HepG2 (cell line): ENCODE measurements around the gene STK24. TPM values are rescaled to one million over a fixed set of nuclear protein-coding genes. Genes with fewer than 3 reads are reported as not detected.

Source experiments
- ATRX ChIP-seq: sonication (generic); formaldehyde crosslinking; IDR thresholded peaks from 2 replicates; pipeline ENCODE4 v1.4.0; 2020; ENCODE audit warnings: missing genetic modification reagents, borderline replicate concordance
- BHLHE40 ChIP-seq: IDR thresholded peaks from 2 replicates; pipeline ENCODE4 v1.6.1; 2011; ENCODE audit warnings: low read length, improper control_type of control experiment
- CENPX ChIP-seq: sonication (generic); formaldehyde crosslinking; IDR thresholded peaks from 2 replicates; pipeline ENCODE4 v1.9.0; 2021; ENCODE audit warnings: mild to moderate bottlenecking, missing genetic modification reagents, moderate library complexity
- CREB3 ChIP-seq: sonication (generic); formaldehyde crosslinking; IDR thresholded peaks from 2 replicates; pipeline ENCODE4 v1.5.0; 2020; ENCODE audit warnings: missing genetic modification reagents
- GTF2F1 ChIP-seq: fragments of 150-350 bp; IDR thresholded peaks from 2 replicates; pipeline ENCODE4 v1.6.1; 2014; ENCODE audit warnings: low read length
- MAFF ChIP-seq: IDR thresholded peaks from 2 replicates; pipeline ENCODE4 v1.6.1; 2011; ENCODE audit warnings: low read depth, low read length, improper control_type of control experiment
- NFYB ChIP-seq: sonication (generic); formaldehyde crosslinking; IDR thresholded peaks from 2 replicates; pipeline ENCODE4 v1.4.0; 2020; ENCODE audit warnings: missing genetic modification reagents
- NKX3-1 ChIP-seq: sonication (generic); formaldehyde crosslinking; IDR thresholded peaks from 2 replicates; pipeline ENCODE4 v1.5.0; 2020; ENCODE audit warnings: missing genetic modification reagents
- NR1H2 ChIP-seq: sonication (generic); formaldehyde crosslinking; IDR thresholded peaks from 2 replicates; pipeline ENCODE4 v1.8.1; 2022; ENCODE audit warnings: low read depth, missing genetic modification reagents, borderline replicate concordance
- NRL ChIP-seq: sonication (generic); formaldehyde crosslinking; IDR thresholded peaks from 2 replicates; pipeline ENCODE4 v1.5.0; 2020; ENCODE audit warnings: missing genetic modification reagents, mild to moderate bottlenecking, moderate library complexity, borderline replicate concordance
- SMAD1 ChIP-seq: sonication (generic); formaldehyde crosslinking; IDR thresholded peaks from 2 replicates; pipeline ENCODE4 v1.4.0; 2020; ENCODE audit warnings: missing genetic modification reagents, low read depth, mild to moderate bottlenecking, borderline replicate concordance
- SP4 ChIP-seq: sonication (generic); formaldehyde crosslinking; IDR thresholded peaks from 2 replicates; pipeline ENCODE4 v1.8.1; 2023; ENCODE audit warnings: mild to moderate bottlenecking, missing genetic modification reagents
- TBL1XR1 ChIP-seq: fragments of 150-350 bp; IDR thresholded peaks from 2 replicates; pipeline ENCODE4 v1.6.1; 2014; ENCODE audit warnings: borderline replicate concordance, low read length; ENCODE audit not compliant: partially characterized antibody
- WIZ ChIP-seq: sonication (generic); formaldehyde crosslinking; IDR thresholded peaks from 2 replicates; pipeline ENCODE4 v1.5.1; 2020; ENCODE audit warnings: mild to moderate bottlenecking, missing genetic modification reagents
- ZEB1 ChIP-seq: IDR thresholded peaks from 2 replicates; pipeline ENCODE4 v1.6.1; 2012; ENCODE audit warnings: mild to moderate bottlenecking, low read depth, inconsistent platforms; ENCODE audit not compliant: insufficient replicate concordance
- ZFP62 ChIP-seq: sonication (generic); formaldehyde crosslinking; IDR thresholded peaks from 2 replicates; pipeline ENCODE4 v1.4.0; 2020; ENCODE audit warnings: missing genetic modification reagents
- ZFP91 ChIP-seq: sonication (generic); formaldehyde crosslinking; IDR thresholded peaks from 2 replicates; pipeline ENCODE4 v1.9.0; 2022; ENCODE audit warnings: missing genetic modification reagents, mild to moderate bottlenecking, borderline replicate concordance
- ZNF24 ChIP-seq: fragments of 450-650 bp; IDR thresholded peaks from 2 replicates; pipeline ENCODE4 v1.6.1; 2017; ENCODE audit warnings: antibody characterized with exemption, mild to moderate bottlenecking
- ZNF3 ChIP-seq: IDR thresholded peaks from 2 replicates; pipeline ENCODE4 v1.7.0; 2017; ENCODE audit warnings: inconsistent platforms
- ZNF510 ChIP-seq: sonication (generic); formaldehyde crosslinking; IDR thresholded peaks from 2 replicates; pipeline ENCODE4 v1.4.0; 2020; ENCODE audit warnings: low read depth, mild to moderate bottlenecking, missing genetic modification reagents
- ZNF512 ChIP-seq: sonication (generic); formaldehyde crosslinking; IDR thresholded peaks from 2 replicates; pipeline ENCODE4 v1.4.0; 2020; ENCODE audit warnings: mild to moderate bottlenecking, missing genetic modification reagents
- ZNF543 ChIP-seq: sonication (generic); formaldehyde crosslinking; IDR thresholded peaks from 2 replicates; pipeline ENCODE4 v1.4.0; 2020; ENCODE audit warnings: mild to moderate bottlenecking, missing genetic modification reagents
- ZNF576 ChIP-seq: sonication (generic); formaldehyde crosslinking; IDR thresholded peaks from 2 replicates; pipeline ENCODE4 v1.4.0; 2020; ENCODE audit warnings: mild to moderate bottlenecking, missing genetic modification reagents
- polyA plus RNA-seq, 8 experiments: library from polyadenylated mRNA; depleted of rRNA in 3 of 8; stranded (reverse) in 7 of 8; unstranded in 1 of 8; fragments of >200 nt; fragmentation: Illumina TruSeq in 4 of 8; extraction: Trizol in 4 of 8; gene quantifications; 2 replicates each; pipeline versions ENCODE4 v1.2.1 to v1.2.3, GENCODE V29; 2011 to 2016; ENCODE audit warnings: low read depth in 4 of 8, missing spikeins in 1 of 8, mixed read lengths in 1 of 8; ENCODE audit not compliant: insufficient read depth in 1 of 8
- total RNA-seq, 5 experiments: library from RNA; depleted of rRNA; stranded (reverse); fragments of >200 nt; fragmentation: Illumina TruSeq; extraction: Trizol; gene quantifications; 2 replicates each; pipeline ENCODE4 v1.2.3, GENCODE V29; 2016; ENCODE audit warnings: low read depth in 1 of 5

STK24 gene
- total and polyA plus RNA-seq, 2 of the 13 experiments (the other 11 are each of a cell fraction or from before 2014, with no cell fraction given): 51.3 to 73.0 TPM

GRCh38 chr13:98506728-98507230 is 70.1 kb downstream of the STK24 start (continued):
- TF ChIP-seq ZNF512 (CRISPR knock-in tag): no peak
- TF ChIP-seq ZNF510: peak; percentile 90
- no peak for TF ChIP-seq GTF2F1
- no peak for TF ChIP-seq MAFF
- peak; percentile 92 for TF ChIP-seq ZNF543 (CRISPR knock-in tag)
- peak; percentile 21 for TF ChIP-seq NFYB
- TF ChIP-seq CREB3 (CRISPR knock-in tag): peak; percentile 95; the same call in 1 of the 2 replicates
- peak; percentile 82 for TF ChIP-seq ZFP91 (CRISPR knock-in tag)
- peak; percentile 73 for TF ChIP-seq SP4 (CRISPR knock-in tag)
- TF ChIP-seq SMAD1 (CRISPR knock-in tag): peak; percentile 28; the same call in 1 of the 2 replicates
- peak; percentile 88; the same call in 1 of the 2 replicates for TF ChIP-seq NKX3-1 (CRISPR knock-in tag)
- no peak for TF ChIP-seq CENPX (CRISPR knock-in tag)
- TF ChIP-seq NR1H2 (CRISPR knock-in tag): peak; percentile 83; the same call in 1 of the 2 replicates
- no peak for TF ChIP-seq ZNF24
- TF ChIP-seq ZEB1: no peak
- no peak; the same call in 1 of the 2 replicates for TF ChIP-seq ZNF576 (CRISPR knock-in tag)
- peak; percentile 85 for TF ChIP-seq BHLHE40
- no peak for TF ChIP-seq WIZ (CRISPR knock-in tag)
- peak; percentile 98 for TF ChIP-seq NRL (CRISPR knock-in tag)
- no peak for TF ChIP-seq TBL1XR1
- TF ChIP-seq ATRX (CRISPR knock-in tag): no peak
- no peak for TF ChIP-seq ZFP62
- TF ChIP-seq ZNF3: 0 out of 2 replicates have a peak, but pooled peaks have one; percentile 44
